ENCODE data around the gene HSPA4. TPM values are rescaled to one million over a fixed set of nuclear protein-coding genes. Genes with fewer than 3 reads are reported as not detected.
"Not testable (repeated sequence)": the region's sequence is repeated elsewhere in the genome, so short reads cannot be mapped to it uniquely, and the experiment has no call there.

The HSPA4 gene
- total RNA-seq, 2 experiments from 2014 or later: 89.5 to 95.4 TPM

- CTCF ChIA-PET: no interaction called here
- no peak overlapping the region for H3K4me3 Mint-ChIP-seq
- H3K27me3 Mint-ChIP-seq: no peaks in the 10 kb centered on the region
- H3K4me1 Mint-ChIP-seq: peaks cover 21% of the 10 kb centered on the region
- POLR2A ChIA-PET: no interaction called here
- no peak for DNase-seq
- no peak overlapping the region for H3K27ac Mint-ChIP-seq
- peaks cover 40% of the 10 kb centered on the region for H3K36me3 Mint-ChIP-seq (ENCODE audit: low read depth)
- H3K9me3 Mint-ChIP-seq: no peaks in the 10 kb centered on the region
These were observed 30.3 kb downstream of the HSPA4 start for GRCh38 chr5:133082128-133082527.

GRCh38 chr5:133083901-133084300, 32.1 kb downstream of the HSPA4 start:
- H3K36me3 Mint-ChIP-seq (ENCODE audit: low read depth): peaks cover 43% of the 10 kb centered on the region
- ChIA-PET CTCF (interaction anchor here (0.8 kb wide), 1 partner anchor 698 kb away, joined by 3 read pairs; no protein-coding TSS in a partner anchor), POLR2A (no interaction called here)
- H3K4me3 Mint-ChIP-seq: no peak overlapping the region
- DNase-seq: no peak
- no peaks in the 10 kb centered on the region for H3K27me3 Mint-ChIP-seq
- H3K4me1 Mint-ChIP-seq: peaks cover 18% of the 10 kb centered on the region
- no peaks in the 10 kb centered on the region for H3K9me3 Mint-ChIP-seq
- no peak overlapping the region for H3K27ac Mint-ChIP-seq

- CTCF ChIA-PET: interaction anchor here (0.6 to 1.0 kb wide), 2 partner anchors 10 to 1760 kb away, joined by 3 to 4 read pairs; no protein-coding TSS in a partner anchor
- H3K27me3 Mint-ChIP-seq, DNase-seq, H3K27ac Mint-ChIP-seq, H3K4me1 Mint-ChIP-seq, H3K4me3 Mint-ChIP-seq, POLR2A ChIA-PET, H3K9me3 Mint-ChIP-seq: not testable (repeated sequence)
- H3K36me3 Mint-ChIP-seq (ENCODE audit: low read depth): peaks cover 49% of the 10 kb centered on the region
These were observed 33.4 kb downstream of the HSPA4 start for GRCh38 chr5:133085171-133085570.

GRCh38 chr5:133086366-133086875, 34.6 kb downstream of the HSPA4 start:
- CTCF ChIA-PET: no interaction called here
- POLR2A ChIA-PET: no interaction called here
- Mint-ChIP-seq H3K27ac (no peak overlapping the region), H3K4me3 (no peak overlapping the region), H3K36me3 (ENCODE audit: low read depth) (peaks cover 58% of the 10 kb centered on the region), H3K9me3 (no peaks in the 10 kb centered on the region), H3K4me1 (peaks cover 4% of the 10 kb centered on the region), H3K27me3 (no peaks in the 10 kb centered on the region)
- DNase-seq: no peak

- POLR2A ChIA-PET: no interaction called here
- DNase-seq: no peak
- no peak overlapping the region for H3K4me3 Mint-ChIP-seq
- no peaks in the 10 kb centered on the region for H3K4me1 Mint-ChIP-seq
- CTCF ChIA-PET: no interaction called here
- H3K9me3 Mint-ChIP-seq: no peaks in the 10 kb centered on the region
- no peak overlapping the region for H3K27ac Mint-ChIP-seq
- no peaks in the 10 kb centered on the region for H3K27me3 Mint-ChIP-seq
- H3K36me3 Mint-ChIP-seq (ENCODE audit: low read depth): peaks cover 60% of the 10 kb centered on the region
These were observed 36.3 kb downstream of the HSPA4 start for GRCh38 chr5:133088064-133088463.

GRCh38 chr5:133091034-133091433, 39.2 kb downstream of the HSPA4 start:
- no peaks in the 10 kb centered on the region for H3K9me3 Mint-ChIP-seq
- no peaks in the 10 kb centered on the region for H3K4me1 Mint-ChIP-seq
- CTCF ChIA-PET: no interaction called here
- DNase-seq: no peak
- H3K27me3 Mint-ChIP-seq: no peaks in the 10 kb centered on the region
- H3K4me3 Mint-ChIP-seq: no peak overlapping the region
- peaks cover 53% of the 10 kb centered on the region for H3K36me3 Mint-ChIP-seq (ENCODE audit: low read depth)
- POLR2A ChIA-PET: no interaction called here
- peak overlapping the region; percentile 7 for H3K27ac Mint-ChIP-seq

GRCh38 chr5:133106343-133106742, 54.5 kb downstream of the HSPA4 start:
- peaks cover 30% of the 10 kb centered on the region for H3K36me3 Mint-ChIP-seq (ENCODE audit: low read depth)
- no peak overlapping the region for H3K4me3 Mint-ChIP-seq
- no peak for DNase-seq
- CTCF ChIA-PET: no interaction called here
- POLR2A ChIA-PET: no interaction called here
- no peaks in the 10 kb centered on the region for H3K27me3 Mint-ChIP-seq
- no peak overlapping the region for H3K27ac Mint-ChIP-seq
- peaks cover 21% of the 10 kb centered on the region for H3K4me1 Mint-ChIP-seq
- no peaks in the 10 kb centered on the region for H3K9me3 Mint-ChIP-seq

- Mint-ChIP-seq H3K4me3 (no peak overlapping the region), H3K4me1 (peaks cover 22% of the 10 kb centered on the region), H3K36me3 (ENCODE audit: low read depth) (peaks cover 30% of the 10 kb centered on the region), H3K27ac (peak overlapping the region; percentile 34), H3K27me3 (no peaks in the 10 kb centered on the region), H3K9me3 (no peaks in the 10 kb centered on the region)
- ChIA-PET POLR2A (no interaction called here), CTCF (interaction anchor here (0.5 to 0.9 kb wide), 3 partner anchors 278 to 622 kb away, joined by 3 to 6 read pairs (median 3); no protein-coding TSS in a partner anchor)
- no peak for DNase-seq
These were observed 55.2 kb downstream of the HSPA4 start for GRCh38 chr5:133106761-133107572.

GRCh38 chr5:133108481-133108921, 56.7 kb downstream of the HSPA4 start:
- peaks cover 20% of the 10 kb centered on the region for H3K36me3 Mint-ChIP-seq (ENCODE audit: low read depth)
- no peak overlapping the region for H3K4me3 Mint-ChIP-seq
- no peaks in the 10 kb centered on the region for H3K9me3 Mint-ChIP-seq
- H3K27me3 Mint-ChIP-seq: no peaks in the 10 kb centered on the region
- no peak overlapping the region for H3K27ac Mint-ChIP-seq
- POLR2A ChIA-PET: no interaction called here
- peaks cover 22% of the 10 kb centered on the region for H3K4me1 Mint-ChIP-seq
- CTCF ChIA-PET: no interaction called here
- no peak for DNase-seq

- peaks cover 12% of the 10 kb centered on the region for H3K36me3 Mint-ChIP-seq (ENCODE audit: low read depth)
- H3K4me1 Mint-ChIP-seq: peaks cover 22% of the 10 kb centered on the region
- no peaks in the 10 kb centered on the region for H3K27me3 Mint-ChIP-seq
- CTCF ChIA-PET: no interaction called here
- DNase-seq: no peak
- H3K9me3 Mint-ChIP-seq: no peaks in the 10 kb centered on the region
- no peak overlapping the region for H3K27ac Mint-ChIP-seq
- H3K4me3 Mint-ChIP-seq: no peak overlapping the region
- POLR2A ChIA-PET: no interaction called here
These were observed 58.1 kb downstream of the HSPA4 start for GRCh38 chr5:133109655-133110483.

- H3K9me3 Mint-ChIP-seq: no peaks in the 10 kb centered on the region
- CTCF ChIA-PET: interaction anchor here (1.0 to 1.7 kb wide), 2 partner anchors 15 to 165 kb away, joined by 3 read pairs; no protein-coding TSS in a partner anchor
- POLR2A ChIA-PET: no interaction called here
- H3K36me3 Mint-ChIP-seq (ENCODE audit: low read depth): peaks cover 3% of the 10 kb centered on the region
- no peak overlapping the region for H3K4me3 Mint-ChIP-seq
- DNase-seq: no peak
- no peaks in the 10 kb centered on the region for H3K27me3 Mint-ChIP-seq
- peaks cover 22% of the 10 kb centered on the region for H3K4me1 Mint-ChIP-seq
- H3K27ac Mint-ChIP-seq: no peak overlapping the region
These were observed 58.9 kb downstream of the HSPA4 start for GRCh38 chr5:133110709-133111108.

GRCh38 chr5:133111299-133111698, 59.5 kb downstream of the HSPA4 start:
- Mint-ChIP-seq H3K27ac (no peak overlapping the region), H3K4me3 (no peak overlapping the region), H3K36me3 (ENCODE audit: low read depth) (peaks cover under 1% of the 10 kb centered on the region), H3K9me3 (no peaks in the 10 kb centered on the region), H3K4me1 (peaks cover 19% of the 10 kb centered on the region), H3K27me3 (no peaks in the 10 kb centered on the region)
- ChIA-PET POLR2A (no interaction called here), CTCF (interaction anchor here (0.6 to 1.7 kb wide), 4 partner anchors 9 to 399 kb away, joined by 3 read pairs; no protein-coding TSS in a partner anchor)
- DNase-seq: peak; percentile 86

Data from activated CD4-positive, alpha-beta T cell treated with anti-CD3 and anti-CD28 coated beads, Interleukin-2, amount 10 ng/mL, durations not matched to agents 7 days and 5 days (primary cell).